ENCODE results near the gene TEX30.
A peak's percentile ranks its signal among the peaks of the same experiment; 100 is the strongest.

TEX30 gene

DNA sequence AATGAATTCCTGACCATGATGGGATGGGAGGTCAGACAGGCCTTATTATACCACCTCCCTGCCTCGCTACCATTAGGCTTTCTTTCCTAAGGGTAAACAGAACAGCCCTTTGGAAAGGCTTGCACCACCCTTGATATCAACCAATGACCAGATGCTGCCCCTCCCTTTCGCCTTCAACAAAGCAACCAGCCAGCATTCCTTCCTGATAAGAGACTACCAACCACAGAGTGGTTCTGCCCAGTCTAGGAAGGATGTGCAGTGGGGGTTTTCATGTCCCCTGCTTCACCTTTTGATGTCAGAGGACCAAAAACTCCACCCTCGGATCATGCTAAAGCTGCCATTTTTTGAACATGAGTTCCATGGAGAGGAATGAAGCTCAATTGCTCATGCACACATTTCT, 21.7 kb downstream of the TEX30 start:
- no peak overlapping the region for H3K4me3 ChIP-seq (ENCODE audit: low read depth, low read length)
- TF ChIP-seq, protein P1, sequence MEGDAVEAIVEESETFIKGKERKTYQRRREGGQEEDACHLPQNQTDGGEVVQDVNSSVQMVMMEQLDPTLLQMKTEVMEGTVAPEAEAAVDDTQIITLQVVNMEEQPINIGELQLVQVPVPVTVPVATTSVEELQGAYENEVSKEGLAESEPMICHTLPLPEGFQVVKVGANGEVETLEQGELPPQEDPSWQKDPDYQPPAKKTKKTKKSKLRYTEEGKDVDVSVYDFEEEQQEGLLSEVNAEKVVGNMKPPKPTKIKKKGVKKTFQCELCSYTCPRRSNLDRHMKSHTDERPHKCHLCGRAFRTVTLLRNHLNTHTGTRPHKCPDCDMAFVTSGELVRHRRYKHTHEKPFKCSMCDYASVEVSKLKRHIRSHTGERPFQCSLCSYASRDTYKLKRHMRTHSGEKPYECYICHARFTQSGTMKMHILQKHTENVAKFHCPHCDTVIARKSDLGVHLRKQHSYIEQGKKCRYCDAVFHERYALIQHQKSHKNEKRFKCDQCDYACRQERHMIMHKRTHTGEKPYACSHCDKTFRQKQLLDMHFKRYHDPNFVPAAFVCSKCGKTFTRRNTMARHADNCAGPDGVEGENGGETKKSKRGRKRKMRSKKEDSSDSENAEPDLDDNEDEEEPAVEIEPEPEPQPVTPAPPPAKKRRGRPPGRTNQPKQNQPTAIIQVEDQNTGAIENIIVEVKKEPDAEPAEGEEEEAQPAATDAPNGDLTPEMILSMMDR (conservative IDR thresholded peaks at IDR 0.05; ENCODE audit: low read depth, low read length), result no peak
- no peak for DNase-seq (ENCODE audit: low read depth)

DNA sequence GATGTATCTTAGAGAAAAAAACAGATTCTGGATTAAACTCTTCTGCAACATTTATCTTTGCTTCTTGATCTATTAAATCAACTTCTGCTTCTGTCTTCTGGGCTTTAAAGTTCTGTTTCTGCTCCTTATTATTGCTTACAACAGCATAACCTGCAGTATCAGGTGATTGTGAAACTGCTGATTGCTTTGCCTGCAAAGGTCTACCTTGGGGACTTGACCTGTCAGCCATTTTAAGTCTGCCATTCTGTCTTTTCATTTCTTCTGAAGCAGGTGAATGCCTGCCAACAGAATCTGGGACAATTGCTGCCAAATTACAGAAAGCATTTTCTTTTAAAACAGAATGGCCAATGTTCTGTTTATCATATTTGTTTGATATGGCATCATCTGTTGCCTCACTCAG, 31.1 kb downstream of the TEX30 start:
- no peak overlapping the region for H3K4me3 ChIP-seq (ENCODE audit: low read depth, low read length)
- TF ChIP-seq, protein P1 (conservative IDR thresholded peaks at IDR 0.05; ENCODE audit: low read depth, low read length), result no peak
- no peak for DNase-seq (ENCODE audit: low read depth)

DNA sequence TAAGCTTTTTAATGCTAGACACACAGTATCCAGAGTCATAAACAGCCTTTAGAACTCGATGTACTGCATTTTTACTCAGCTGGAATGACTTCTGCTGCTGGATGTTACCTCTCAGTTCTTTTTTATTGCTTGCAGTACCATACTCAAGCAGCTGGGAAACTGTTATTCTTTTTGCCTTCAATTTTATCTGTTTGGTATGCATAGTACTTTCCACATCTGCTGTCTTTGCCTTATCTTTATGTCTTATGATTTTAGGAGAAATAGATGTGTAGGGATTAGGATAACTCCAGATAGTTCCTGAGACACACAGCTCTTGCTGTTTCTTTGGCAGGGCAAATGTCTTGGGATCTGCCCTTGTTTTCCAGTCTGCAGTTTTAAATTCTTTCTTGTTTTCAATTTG, 31.5 kb downstream of the TEX30 start:
- peak; percentile 8 for DNase-seq (ENCODE audit: low read depth)
- no peak overlapping the region for H3K4me3 ChIP-seq (ENCODE audit: low read depth, low read length)
- TF ChIP-seq, protein P1 (conservative IDR thresholded peaks at IDR 0.05; ENCODE audit: low read depth, low read length), result no peak

DNA sequence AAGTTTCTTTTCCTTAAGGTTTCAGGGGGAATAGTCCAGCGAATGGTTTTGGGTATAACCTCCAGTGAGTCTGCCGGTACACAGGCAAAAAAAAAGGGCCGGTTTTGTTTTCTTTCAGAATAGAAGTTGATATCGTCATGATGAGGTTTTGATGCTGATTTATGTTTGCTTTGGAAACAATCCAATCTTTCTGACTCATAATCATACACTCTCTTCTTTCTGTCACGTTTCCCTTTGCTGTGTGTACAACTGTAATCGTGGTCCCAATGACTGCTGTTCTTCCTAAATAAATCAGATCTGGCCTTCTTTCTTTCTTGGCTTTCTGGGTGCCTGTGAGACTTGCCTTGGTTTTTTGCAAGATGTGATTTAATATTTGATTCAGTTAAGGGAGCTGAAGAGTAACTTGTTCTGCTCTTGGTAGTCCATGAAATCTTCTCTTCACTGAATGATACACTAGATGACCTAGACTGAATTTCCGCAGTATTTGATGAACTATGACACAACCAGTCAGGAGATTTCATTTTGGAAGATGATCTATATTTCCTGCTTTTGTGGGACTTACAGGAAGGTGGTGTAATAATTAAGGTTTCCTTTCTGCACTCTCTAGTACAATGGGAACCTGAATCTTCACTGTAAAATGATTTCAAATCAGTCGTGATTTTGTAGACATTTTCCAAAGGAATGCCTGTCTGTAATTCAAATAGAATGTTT, 43.9 kb downstream of the TEX30 start:
- H3K4me3 ChIP-seq (ENCODE audit: low read depth, low read length), result peak overlapping the region; percentile 12
- TF ChIP-seq, protein P1 (conservative IDR thresholded peaks at IDR 0.05; ENCODE audit: low read depth, low read length), result peak; percentile 9
- peak; percentile 87 for DNase-seq (ENCODE audit: low read depth)

DNA sequence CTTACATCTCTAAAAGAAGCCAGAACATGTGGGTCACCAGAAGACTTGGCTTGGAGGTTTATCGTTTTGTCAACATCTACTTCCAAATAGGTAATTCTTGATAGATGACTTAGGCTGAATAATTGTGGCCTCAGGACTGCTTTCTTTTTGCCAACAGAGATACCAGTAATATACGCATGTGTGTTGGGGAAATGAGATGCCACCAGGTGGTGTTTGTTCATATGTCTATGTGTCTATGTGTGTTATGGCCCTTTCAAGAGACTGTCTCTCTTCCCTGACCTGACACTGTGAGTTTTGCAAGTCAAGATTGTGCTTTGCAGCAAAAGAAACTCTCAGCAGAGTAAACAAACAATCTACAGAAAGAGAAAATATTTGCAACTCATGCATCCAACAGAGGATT, 47.2 kb downstream of the TEX30 start:
- DNase-seq (ENCODE audit: low read depth), result peak; percentile 28
- no peak overlapping the region for H3K4me3 ChIP-seq (ENCODE audit: low read depth, low read length)
- TF ChIP-seq, protein P1 (conservative IDR thresholded peaks at IDR 0.05; ENCODE audit: low read depth, low read length), result peak; percentile 14

DNA sequence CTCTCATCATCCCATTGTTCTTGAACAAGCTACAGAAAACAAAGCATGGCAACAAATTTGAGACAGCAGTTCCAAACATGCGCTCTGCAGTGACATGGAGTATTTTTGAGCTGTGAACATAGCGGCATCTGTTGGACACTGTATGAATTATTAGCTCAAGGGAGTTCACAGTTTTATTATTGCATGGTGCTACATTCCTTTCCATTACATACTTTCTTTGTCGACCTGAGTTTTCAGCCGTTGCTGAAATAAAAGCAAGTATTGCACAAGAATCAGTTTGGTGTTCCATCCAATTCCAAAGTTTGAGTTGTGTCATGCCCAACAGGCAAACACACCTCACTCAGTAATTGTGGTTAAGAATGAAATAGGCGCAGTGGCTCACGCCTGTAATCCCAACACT, 48.7 kb downstream of the TEX30 start:
- H3K4me3 ChIP-seq (ENCODE audit: low read depth, low read length), result no peak overlapping the region
- peak; percentile 90 for DNase-seq (ENCODE audit: low read depth)
- TF ChIP-seq, protein P1 (conservative IDR thresholded peaks at IDR 0.05; ENCODE audit: low read depth, low read length), result peak; percentile 74

DNA sequence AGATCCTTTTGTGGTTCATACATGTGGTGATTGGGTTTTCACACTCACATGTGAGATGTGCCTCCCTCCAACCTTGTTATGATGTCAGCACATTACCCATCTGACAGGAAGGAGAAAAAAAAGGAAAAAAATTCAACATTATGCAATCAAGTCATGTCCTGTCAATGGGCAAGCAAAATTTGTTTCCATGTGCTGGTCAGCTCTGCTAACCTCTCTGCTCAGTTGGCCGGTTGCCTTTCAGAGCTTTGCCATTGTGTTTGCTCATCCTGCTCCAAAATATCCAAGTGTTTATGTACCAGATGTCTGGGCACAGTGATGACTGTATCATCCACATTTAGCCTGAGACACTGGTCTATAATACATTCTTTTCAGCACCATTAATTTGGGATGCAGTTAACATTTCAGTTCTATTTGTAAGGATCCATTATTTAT, 51.8 kb downstream of the TEX30 start:
- TF ChIP-seq, protein P1 (conservative IDR thresholded peaks at IDR 0.05; ENCODE audit: low read depth, low read length), result no peak
- peak; percentile 60 for DNase-seq (ENCODE audit: low read depth)

More for the DNA sequence above, 51.8 kb downstream of the TEX30 start:
- H3K4me3 ChIP-seq (ENCODE audit: low read depth, low read length), result no peak overlapping the region

All from choroid plexus epithelial cell (primary cell).